Subcutaneous adipose tissue (tissue), 4 donors: ENCODE measurements around the gene ZNF613. TPM values are rescaled to one million over a fixed set of nuclear protein-coding genes. Genes with fewer than 3 reads are reported as not detected.

ENCODE experiments used
- total RNA-seq, 4 donors: library from RNA; depleted of rRNA; stranded (reverse); fragments of >200 nt; gene quantifications; one replicate each; pipeline ENCODE4 v1.1.0, GENCODE V29; 2016
- TF ChIP-seq, protein P1 (sequence below): fragments of 450-650 bp; IDR thresholded peaks from one replicate; pipeline ENCODE4 v1.5.1; 2016; ENCODE audit warnings: low read depth, mild to moderate bottlenecking, control low read depth, antibody characterized with exemption, moderate library complexity

ZNF613 gene
- total RNA-seq, 4 donors from 2014 or later, result 6.4 to 7.2 (median 6.6) TPM

DNA sequence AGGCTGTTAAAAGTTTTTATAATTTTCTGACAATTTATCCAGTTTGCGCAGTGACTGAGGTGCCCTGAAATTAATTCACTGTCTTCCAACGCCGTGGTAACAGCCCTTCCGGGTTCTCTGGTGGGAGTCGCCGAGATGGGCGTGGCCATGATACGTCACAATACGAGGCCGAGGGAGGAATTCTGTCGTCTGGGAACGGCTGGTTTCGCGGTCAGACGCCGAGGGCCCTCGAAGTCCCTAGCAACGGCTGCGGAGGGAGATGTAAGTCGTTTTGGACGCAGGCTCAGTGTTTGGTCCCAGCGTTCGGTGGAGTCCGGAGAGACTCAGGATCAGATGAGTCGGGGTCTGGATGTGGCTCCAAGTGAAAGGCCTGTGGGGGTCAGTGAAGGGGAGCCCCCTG, 21.7 kb downstream of the ZNF613 start:
- TF ChIP-seq, protein P1, sequence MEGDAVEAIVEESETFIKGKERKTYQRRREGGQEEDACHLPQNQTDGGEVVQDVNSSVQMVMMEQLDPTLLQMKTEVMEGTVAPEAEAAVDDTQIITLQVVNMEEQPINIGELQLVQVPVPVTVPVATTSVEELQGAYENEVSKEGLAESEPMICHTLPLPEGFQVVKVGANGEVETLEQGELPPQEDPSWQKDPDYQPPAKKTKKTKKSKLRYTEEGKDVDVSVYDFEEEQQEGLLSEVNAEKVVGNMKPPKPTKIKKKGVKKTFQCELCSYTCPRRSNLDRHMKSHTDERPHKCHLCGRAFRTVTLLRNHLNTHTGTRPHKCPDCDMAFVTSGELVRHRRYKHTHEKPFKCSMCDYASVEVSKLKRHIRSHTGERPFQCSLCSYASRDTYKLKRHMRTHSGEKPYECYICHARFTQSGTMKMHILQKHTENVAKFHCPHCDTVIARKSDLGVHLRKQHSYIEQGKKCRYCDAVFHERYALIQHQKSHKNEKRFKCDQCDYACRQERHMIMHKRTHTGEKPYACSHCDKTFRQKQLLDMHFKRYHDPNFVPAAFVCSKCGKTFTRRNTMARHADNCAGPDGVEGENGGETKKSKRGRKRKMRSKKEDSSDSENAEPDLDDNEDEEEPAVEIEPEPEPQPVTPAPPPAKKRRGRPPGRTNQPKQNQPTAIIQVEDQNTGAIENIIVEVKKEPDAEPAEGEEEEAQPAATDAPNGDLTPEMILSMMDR, result no peak

DNA sequence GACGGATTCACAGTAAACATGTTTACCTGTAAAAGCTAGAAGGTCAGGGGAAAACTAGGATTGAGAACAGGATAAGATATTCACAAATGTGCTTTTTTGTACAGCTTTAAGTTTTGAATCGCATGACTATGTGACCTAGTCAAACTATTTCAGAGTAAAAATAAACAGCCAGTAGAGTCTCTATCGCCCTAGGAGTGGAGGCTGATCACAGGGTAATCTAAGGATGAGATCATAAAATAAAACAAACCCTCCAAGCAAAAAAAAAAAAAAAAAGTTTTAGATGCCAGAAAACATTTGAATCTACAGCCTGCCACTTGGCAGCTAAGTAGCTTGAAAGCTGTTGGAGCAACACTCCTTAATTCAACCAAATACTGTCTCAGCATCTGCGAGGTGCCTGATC, 32.5 kb downstream of the ZNF613 start:
- TF ChIP-seq, protein P1, result no peak

DNA sequence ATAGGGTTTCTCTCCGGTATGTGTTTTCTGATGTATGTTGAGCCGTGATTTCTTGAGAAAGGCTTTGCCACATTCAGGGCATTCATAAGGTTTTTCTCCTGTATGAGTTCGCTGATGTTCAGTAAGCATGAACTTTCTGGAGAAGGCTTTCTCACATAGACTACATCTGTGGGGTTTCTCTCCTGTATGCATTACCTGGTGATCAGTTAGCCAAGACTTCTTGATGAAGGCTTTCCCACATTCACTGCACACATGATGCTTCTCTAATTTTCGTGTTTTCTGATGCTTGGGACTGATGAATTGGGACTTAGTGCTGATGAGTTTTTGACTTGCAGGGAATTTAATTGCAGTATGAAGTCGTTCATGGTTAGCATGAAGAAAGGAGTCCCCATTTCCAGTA, 38.3 kb downstream of the ZNF613 start:
- TF ChIP-seq, protein P1, result no peak

DNA sequence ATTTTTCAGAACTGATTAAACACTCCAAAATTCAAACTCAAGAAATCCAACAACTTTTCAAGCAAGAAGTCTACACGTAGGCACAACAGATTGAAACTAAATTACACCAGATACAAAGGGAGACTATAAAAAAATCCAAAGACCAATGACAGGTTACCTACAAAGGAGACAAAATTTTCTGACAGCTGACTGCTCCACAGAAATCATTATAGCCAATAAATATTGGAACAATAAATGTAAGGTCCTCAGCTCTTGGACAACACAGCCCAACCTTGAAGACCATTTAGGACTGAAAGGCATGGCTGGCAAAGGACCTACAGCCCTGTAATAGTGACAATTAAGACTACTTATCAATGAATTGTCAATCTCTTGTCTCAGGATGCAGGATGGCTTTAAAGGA, 43.4 kb downstream of the ZNF613 start:
- TF ChIP-seq, protein P1, result no peak

DNA sequence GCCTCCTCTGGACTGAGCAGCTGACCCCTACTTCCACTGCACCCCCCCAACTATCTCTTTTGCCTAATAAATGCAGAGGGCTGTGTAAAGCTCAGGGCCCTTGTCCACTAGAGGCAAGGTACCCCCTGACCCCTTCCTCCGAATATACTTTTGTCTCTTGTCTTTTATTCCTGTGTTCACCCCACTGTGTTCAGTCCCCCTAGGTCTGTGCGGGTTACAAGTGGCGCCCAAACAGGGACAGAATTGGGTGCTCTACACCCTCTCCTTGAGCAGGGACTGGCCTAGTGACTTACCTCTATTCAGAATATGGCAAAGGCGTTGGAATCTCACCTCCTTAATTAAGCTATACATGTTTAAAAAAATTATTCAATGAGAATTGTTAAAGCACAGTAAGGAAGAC, 44.4 kb downstream of the ZNF613 start:
- TF ChIP-seq, protein P1, result no peak

DNA sequence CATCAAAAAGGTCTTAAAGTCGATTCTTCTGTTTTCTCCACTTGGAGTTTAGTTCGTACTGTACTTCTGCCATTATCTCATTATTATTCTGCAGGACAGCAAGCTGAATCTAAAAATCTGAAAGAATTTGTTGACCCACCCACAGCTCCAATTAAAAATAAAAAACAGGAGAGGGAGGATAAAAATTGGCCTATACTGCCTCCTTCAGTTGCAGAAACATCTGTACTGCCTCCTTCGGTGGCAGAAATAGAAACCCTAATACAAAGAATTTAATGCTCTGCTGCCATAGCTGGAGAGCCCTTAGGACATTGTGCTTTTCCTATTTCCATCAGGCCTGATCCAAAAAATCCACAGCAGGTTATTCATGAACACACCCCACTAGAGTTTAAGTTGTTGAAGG, 49.6 kb downstream of the ZNF613 start:
- TF ChIP-seq, protein P1, result no peak

DNA sequence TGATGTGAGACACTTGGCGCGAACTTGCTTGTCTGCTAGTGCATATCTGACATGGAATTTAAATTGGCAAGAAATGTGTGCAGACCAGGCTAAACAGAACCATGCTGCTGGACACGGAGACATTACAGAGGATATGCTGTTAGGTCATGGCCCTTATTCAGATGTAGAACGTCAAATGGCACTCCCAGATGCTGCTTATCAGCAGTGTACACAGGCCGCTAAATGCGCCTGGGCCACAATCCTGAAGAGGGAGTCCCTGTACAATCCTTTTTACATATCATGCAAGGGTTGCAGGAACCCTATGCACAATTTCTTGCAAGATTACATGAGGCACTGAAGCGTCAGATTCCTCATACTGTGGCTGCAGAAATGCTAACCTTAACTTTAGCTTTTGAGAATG, 50.1 kb downstream of the ZNF613 start:
- TF ChIP-seq, protein P1, result no peak
